T-helper 2 cell treated with Interferon-gamma antibody and Interleukin-4, amounts not matched to agents 5 μg/mL and 100 μg/mL, for 36 hours (primary cell): ENCODE results near the gene PLA2G4D.

Source experiments
- DNase-seq: peaks from one replicate; pipeline ENCODE4 v3.0.0; 2021; ENCODE audit warnings: low spot score
- H3K27ac Mint-ChIP-seq: one replicate; pipeline ENCODE4 v1.8.0; 2021; ENCODE audit warnings: mild to moderate bottlenecking, mixed read lengths
- H3K27me3 Mint-ChIP-seq: one replicate; pipeline ENCODE4 v1.8.0; 2021; ENCODE audit warnings: low read depth, mixed read lengths
- H3K36me3 Mint-ChIP-seq: one replicate; pipeline ENCODE4 v1.8.0; 2021; ENCODE audit warnings: low read depth, mixed read lengths
- H3K4me1 Mint-ChIP-seq: one replicate; pipeline ENCODE4 v1.8.0; 2021; ENCODE audit warnings: low read depth, mixed read lengths
- H3K4me3 Mint-ChIP-seq: one replicate; pipeline ENCODE4 v1.8.0; 2022; ENCODE audit warnings: mild to moderate bottlenecking, moderate library complexity, mixed read lengths
- H3K9me3 Mint-ChIP-seq: one replicate; pipeline ENCODE4 v1.8.0; 2021; ENCODE audit warnings: mixed read lengths

The PLA2G4D gene, protein sequence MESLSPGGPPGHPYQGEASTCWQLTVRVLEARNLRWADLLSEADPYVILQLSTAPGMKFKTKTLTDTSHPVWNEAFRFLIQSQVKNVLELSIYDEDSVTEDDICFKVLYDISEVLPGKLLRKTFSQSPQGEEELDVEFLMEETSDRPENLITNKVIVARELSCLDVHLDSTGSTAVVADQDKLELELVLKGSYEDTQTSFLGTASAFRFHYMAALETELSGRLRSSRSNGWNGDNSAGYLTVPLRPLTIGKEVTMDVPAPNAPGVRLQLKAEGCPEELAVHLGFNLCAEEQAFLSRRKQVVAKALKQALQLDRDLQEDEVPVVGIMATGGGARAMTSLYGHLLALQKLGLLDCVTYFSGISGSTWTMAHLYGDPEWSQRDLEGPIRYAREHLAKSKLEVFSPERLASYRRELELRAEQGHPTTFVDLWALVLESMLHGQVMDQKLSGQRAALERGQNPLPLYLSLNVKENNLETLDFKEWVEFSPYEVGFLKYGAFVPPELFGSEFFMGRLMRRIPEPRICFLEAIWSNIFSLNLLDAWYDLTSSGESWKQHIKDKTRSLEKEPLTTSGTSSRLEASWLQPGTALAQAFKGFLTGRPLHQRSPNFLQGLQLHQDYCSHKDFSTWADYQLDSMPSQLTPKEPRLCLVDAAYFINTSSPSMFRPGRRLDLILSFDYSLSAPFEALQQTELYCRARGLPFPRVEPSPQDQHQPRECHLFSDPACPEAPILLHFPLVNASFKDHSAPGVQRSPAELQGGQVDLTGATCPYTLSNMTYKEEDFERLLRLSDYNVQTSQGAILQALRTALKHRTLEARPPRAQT

DNA sequence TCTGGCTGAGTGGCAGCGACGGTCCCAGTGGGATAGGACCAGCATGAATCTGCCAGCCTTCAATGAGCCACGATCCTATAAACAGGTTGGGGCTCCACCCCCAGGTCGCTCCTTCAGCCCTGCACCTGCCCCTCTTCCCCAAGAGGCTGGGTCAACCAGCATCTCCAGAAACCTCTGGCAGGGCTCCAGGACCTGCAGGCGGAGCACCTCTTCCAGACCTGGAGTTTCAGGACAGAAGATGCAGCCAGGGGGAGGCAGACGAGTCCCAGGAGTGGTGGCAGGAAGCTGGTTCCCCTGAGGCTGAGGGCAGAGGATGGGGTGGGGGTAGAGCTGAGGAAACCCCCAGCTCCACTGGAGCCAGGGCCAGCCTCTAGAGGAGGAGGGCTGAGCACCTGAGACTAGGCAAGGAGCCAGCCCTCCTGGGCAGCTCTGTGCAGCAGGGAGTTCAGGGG, at the start of gene PLA2G4D:
PLA2G4D (minus strand) TSS at position 51 of the 452 bp plus-strand sequence. CDS start 103 bp downstream, outside the sequence.
- peaks cover 4% of the 10 kb centered on the region for H3K4me1 Mint-ChIP-seq
- DNase-seq: no peak
- H3K9me3 Mint-ChIP-seq: no peaks in the 10 kb centered on the region
- no peak within 1 kb of the TSS for H3K4me3 Mint-ChIP-seq
- H3K36me3 Mint-ChIP-seq: no peaks in the 10 kb centered on the region
- peaks cover 8% of the 10 kb centered on the region for H3K27me3 Mint-ChIP-seq
- no peak within 1 kb of the TSS for H3K27ac Mint-ChIP-seq

DNA sequence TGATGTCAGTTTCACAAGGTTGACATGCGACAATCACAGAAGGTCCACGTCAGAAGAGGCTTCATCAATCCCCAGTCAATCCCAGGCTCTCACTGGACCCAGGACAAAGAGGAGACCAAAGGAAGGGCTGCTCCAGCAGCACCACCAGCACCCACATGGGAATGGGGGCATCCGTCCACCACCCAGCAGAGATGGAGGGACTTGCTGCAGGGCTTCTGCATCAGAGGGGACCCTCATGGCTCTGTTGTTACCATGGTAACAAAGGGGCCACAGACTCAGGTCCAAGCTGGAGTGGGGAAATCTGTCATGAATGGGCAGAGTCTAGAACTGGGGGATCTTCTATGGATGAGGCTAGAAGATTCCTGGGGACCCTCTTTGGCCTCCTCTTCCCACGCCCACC, 49.0 kb upstream of the PLA2G4D start:
- no peaks in the 10 kb centered on the region for H3K9me3 Mint-ChIP-seq
- no peak overlapping the region for H3K27ac Mint-ChIP-seq
- H3K4me3 Mint-ChIP-seq: no peak overlapping the region
- H3K4me1 Mint-ChIP-seq: no peaks in the 10 kb centered on the region
- no peaks in the 10 kb centered on the region for H3K36me3 Mint-ChIP-seq
- no peak for DNase-seq
- no peaks in the 10 kb centered on the region for H3K27me3 Mint-ChIP-seq

DNA sequence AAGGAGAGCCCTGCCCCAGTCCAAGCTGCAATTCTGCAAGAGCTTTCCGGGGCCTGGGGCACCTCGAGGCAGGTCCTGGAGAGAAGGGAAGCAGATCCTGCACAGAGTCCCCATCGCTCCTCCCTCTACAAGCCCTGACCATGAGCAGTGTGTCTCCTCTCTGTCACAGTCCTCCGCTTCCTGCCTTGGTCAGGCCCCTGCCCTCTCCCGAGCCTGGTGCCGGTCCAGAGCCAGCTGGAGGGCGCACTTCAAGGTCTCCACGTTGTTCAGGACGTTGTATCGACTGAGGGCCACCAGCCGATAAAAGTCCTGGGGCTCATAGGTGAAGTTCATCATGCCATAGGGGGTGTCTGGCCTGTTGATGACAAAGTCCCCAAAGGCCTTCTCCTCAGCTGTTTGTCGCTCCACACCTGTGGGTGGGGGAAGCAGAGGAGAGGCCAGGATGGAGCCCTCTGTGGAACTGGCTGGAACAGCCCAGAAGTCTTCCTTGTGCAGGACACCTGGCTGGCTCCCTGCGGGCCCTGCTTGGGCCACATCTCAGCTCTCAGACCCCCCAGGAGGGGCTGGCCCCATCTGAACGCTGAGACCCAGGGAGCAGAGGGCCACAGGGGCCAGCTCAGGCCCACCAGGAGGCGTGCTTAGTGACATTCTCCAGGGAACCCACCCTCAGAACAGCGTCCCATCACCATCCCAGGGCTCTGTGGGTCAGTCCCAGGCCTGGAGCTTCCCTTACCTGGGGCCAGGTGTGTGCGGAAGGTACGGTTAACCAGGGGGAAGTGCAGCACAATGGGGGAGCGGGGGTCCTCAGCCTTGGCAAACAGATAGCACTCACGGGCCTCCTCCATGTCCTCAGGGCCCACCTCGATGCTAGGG, 47.7 kb upstream of the PLA2G4D start:
- no peak overlapping the region for H3K27ac Mint-ChIP-seq
- no peak for DNase-seq
- H3K27me3 Mint-ChIP-seq: no peaks in the 10 kb centered on the region
- H3K4me3 Mint-ChIP-seq: no peak overlapping the region
- H3K4me1 Mint-ChIP-seq: no peaks in the 10 kb centered on the region
- H3K36me3 Mint-ChIP-seq: no peaks in the 10 kb centered on the region
- H3K9me3 Mint-ChIP-seq: no peaks in the 10 kb centered on the region

DNA sequence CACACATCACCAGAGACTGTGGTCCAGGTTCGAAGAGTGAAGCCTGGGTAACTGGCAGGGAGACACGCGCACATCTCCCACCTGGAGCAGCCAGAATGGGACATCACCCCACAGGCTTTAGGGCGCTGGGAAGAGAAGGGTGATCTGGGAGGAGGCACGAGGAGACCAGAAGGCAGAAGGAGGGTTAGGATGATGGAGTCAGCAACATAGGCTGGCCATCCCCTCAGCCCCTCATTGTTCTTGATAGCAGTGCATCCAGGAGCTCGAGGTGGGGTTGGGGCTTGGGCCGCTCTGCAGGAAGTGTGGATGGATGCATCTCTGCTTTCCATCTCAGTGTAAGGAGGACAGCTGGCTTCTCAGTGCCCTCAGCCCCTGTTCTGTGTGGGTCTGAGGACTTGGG, 46.9 kb upstream of the PLA2G4D start:
- H3K4me1 Mint-ChIP-seq: no peaks in the 10 kb centered on the region
- no peak overlapping the region for H3K27ac Mint-ChIP-seq
- no peak for DNase-seq
- no peaks in the 10 kb centered on the region for H3K27me3 Mint-ChIP-seq
- H3K4me3 Mint-ChIP-seq: no peak overlapping the region
- H3K36me3 Mint-ChIP-seq: no peaks in the 10 kb centered on the region
- no peaks in the 10 kb centered on the region for H3K9me3 Mint-ChIP-seq

DNA sequence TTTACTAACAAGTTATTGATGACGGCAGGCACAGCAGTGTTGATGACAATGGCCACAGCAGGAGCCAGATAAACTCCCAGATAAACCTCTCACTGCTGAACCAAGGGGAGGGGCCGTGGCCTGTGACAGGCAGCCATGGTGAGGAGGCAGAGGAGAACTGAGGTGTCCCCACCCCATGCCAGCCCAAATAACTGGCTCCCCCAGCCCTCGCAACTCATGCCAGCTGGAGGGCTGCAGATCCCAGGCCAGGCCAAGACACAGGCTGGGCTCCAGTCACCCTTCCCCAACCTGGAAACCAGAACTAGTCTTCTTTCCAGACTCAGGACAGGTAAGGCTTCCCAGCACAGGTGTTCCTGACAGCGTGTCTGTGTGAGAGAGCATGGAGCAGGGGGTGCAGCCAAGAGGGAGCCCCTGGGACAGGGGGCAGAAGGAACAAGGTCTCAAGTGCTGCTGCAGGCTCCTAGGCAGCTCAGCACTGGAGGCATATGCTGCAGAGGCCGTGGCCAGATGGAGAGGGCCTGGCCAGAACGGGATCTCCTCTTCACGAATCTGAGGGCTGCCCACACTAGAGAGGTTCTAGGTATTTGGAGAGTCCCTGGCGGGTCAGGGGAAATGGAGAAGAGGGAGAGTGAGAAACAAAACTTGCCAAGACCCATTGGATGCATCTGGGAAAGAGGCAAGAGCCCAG, 46.2 kb upstream of the PLA2G4D start:
- DNase-seq: no peak
- Mint-ChIP-seq H3K4me3 (no peak overlapping the region), H3K27me3 (no peaks in the 10 kb centered on the region), H3K9me3 (no peaks in the 10 kb centered on the region), H3K4me1 (no peaks in the 10 kb centered on the region), H3K27ac (no peak overlapping the region), H3K36me3 (no peaks in the 10 kb centered on the region)

DNA sequence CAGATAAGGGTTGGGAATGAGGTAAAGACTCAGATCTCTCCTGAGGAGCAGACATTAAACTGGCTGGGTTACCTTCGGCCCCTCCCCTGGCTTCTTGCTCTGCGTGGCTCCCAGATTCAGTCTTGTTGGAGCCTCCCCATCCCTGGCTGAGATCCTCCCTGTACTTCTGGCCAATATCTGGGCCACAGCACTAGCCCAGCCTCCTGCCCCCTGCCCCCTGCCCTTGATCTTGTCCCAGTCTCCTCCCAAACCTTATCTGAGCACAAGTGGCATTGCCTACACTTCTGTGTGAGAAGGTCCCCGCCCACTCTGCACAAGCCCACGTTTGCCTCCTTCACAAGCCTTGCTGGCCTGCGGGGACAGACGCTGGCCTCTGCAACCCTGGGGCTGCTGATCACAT, 45.2 kb upstream of the PLA2G4D start:
- no peak overlapping the region for H3K4me3 Mint-ChIP-seq
- no peaks in the 10 kb centered on the region for H3K9me3 Mint-ChIP-seq
- H3K4me1 Mint-ChIP-seq: no peaks in the 10 kb centered on the region
- H3K36me3 Mint-ChIP-seq: no peaks in the 10 kb centered on the region
- DNase-seq: no peak
- no peak overlapping the region for H3K27ac Mint-ChIP-seq
- H3K27me3 Mint-ChIP-seq: no peaks in the 10 kb centered on the region

DNA sequence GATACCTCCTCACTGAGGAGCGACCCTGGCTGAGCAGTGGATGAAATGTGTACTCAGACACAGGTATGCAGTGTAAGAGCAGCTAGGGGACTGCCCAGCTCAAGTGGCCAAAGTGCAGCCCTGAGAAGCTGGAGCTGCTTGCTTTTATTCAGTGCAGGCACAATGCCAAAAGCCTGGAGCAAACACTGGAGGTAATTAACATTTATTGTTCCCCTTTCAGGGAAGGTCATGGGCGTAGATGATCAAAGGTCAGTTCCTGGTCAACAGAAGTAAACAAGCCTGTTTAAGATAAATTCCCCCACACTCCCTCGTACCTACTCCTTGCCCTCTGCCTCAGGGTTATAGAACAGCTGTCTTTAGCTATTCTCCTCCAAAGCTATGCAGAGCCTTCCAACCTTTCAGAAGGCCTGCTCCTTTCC, 44.6 kb upstream of the PLA2G4D start:
- no peak overlapping the region for H3K27ac Mint-ChIP-seq
- peaks cover under 1% of the 10 kb centered on the region for H3K27me3 Mint-ChIP-seq
- no peak for DNase-seq
- no peaks in the 10 kb centered on the region for H3K36me3 Mint-ChIP-seq
- no peaks in the 10 kb centered on the region for H3K4me1 Mint-ChIP-seq
- H3K9me3 Mint-ChIP-seq: no peaks in the 10 kb centered on the region
- no peak overlapping the region for H3K4me3 Mint-ChIP-seq

DNA sequence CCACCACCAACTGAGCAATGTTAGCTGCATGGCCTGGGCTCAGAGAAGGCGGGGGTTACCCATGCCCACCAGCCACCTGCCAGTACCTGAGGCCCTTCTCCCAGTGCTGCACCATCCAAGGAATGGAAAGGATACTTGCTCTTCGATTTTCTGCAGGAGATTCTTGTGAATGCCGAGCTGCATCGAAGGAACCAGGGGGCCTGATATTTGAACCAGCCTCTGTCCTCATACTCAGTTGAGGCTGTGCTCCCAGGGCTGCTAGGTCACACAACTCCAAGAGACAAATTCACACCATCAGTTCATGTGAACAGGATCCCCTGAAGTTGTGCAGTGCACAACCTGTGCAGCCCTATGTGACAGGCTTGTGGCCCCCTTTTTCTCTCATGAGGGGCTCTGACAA, 44.0 kb upstream of the PLA2G4D start:
- H3K4me1 Mint-ChIP-seq: no peaks in the 10 kb centered on the region
- DNase-seq: no peak
- H3K36me3 Mint-ChIP-seq: no peaks in the 10 kb centered on the region
- H3K27ac Mint-ChIP-seq: no peak overlapping the region
- no peak overlapping the region for H3K4me3 Mint-ChIP-seq
- no peaks in the 10 kb centered on the region for H3K9me3 Mint-ChIP-seq
- peaks cover 2% of the 10 kb centered on the region for H3K27me3 Mint-ChIP-seq

DNA sequence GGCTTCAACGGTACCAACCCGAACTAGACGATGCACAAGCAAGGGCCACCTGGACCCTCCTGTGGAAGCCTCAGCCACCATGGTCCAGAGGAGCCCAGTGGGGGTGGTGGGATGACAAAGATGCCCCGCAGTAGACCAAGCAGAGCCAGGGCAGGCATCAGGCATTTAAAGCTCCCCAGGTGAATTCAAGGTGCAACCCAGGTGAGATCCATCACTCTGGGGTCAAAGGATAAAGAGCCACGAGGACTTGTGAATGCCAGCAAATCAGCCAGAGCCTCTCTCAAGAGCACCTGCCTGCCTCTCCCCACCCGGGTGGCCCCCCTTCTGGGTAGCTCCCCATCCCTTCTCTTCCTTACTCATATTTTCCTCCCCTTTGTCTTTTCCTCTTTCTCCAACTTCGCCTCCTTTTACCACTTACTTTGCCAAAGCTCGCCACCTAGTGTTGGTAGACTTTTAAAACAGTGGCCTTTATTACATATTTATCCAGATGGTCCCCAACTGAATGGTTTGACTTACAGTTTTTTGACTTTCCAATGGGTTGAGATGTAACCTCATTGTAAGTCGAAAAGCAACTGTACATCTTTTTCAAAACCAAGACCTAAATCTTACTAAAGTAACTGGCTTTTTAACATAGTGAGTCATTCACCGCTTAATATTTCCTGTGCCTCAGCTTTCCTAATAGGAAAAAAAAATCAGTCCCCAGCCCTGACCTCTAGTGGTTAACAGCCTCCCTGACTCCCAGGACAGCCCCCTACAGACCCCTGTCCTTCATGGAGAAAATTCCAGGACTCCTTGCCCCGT, 43.3 kb upstream of the PLA2G4D start:
- H3K4me3 Mint-ChIP-seq: no peak overlapping the region
- no peaks in the 10 kb centered on the region for H3K4me1 Mint-ChIP-seq
- H3K36me3 Mint-ChIP-seq: no peaks in the 10 kb centered on the region
- DNase-seq: no peak
- no peak overlapping the region for H3K27ac Mint-ChIP-seq
- H3K9me3 Mint-ChIP-seq: no peaks in the 10 kb centered on the region
- peaks cover 2% of the 10 kb centered on the region for H3K27me3 Mint-ChIP-seq

DNA sequence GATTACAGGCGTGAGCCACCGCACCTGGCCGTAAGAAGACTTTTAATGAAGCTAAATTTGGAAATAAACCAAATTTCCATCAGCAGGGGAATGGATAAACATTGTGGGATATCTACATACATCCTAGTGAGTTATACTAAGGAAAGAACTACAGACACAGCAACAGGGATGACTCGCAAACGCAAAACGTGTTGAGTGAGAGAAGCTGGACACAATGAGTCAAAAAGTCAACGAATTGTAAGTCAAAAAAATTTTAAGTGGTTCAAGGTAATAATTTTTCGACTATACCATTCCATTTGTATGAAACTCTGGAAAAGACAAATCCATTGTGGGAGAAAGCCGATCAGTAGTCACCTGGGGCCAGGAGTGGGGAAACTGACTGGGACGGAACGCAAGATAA, 42.2 kb upstream of the PLA2G4D start:
- Mint-ChIP-seq H3K27ac (no peak overlapping the region), H3K4me1 (no peaks in the 10 kb centered on the region), H3K27me3 (peaks cover 2% of the 10 kb centered on the region), H3K4me3 (no peak overlapping the region), H3K9me3 (no peaks in the 10 kb centered on the region), H3K36me3 (no peaks in the 10 kb centered on the region)
- no peak for DNase-seq

DNA sequence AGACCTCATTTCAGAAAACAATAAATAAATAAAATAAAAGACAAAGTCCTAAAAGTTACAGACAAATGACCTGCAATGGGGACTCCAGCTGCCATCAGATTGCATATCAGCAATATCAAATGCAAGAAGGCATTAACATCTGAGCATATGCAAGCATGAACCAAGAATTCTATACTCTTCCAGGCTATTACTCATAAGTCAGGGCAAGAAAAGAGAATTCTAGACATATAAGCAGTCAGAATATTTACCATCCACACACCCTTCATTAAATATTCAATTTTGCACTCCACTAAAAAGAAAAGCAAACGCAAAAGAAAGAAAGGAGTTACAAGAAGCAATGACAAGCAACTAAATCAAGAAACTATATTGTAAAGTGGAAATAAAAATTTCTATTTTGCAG, 41.0 kb upstream of the PLA2G4D start:
- no peak for DNase-seq
- Mint-ChIP-seq H3K9me3 (no peaks in the 10 kb centered on the region), H3K4me3 (no peak overlapping the region), H3K36me3 (no peaks in the 10 kb centered on the region), H3K27me3 (peaks cover 8% of the 10 kb centered on the region), H3K27ac (no peak overlapping the region), H3K4me1 (no peaks in the 10 kb centered on the region)

DNA sequence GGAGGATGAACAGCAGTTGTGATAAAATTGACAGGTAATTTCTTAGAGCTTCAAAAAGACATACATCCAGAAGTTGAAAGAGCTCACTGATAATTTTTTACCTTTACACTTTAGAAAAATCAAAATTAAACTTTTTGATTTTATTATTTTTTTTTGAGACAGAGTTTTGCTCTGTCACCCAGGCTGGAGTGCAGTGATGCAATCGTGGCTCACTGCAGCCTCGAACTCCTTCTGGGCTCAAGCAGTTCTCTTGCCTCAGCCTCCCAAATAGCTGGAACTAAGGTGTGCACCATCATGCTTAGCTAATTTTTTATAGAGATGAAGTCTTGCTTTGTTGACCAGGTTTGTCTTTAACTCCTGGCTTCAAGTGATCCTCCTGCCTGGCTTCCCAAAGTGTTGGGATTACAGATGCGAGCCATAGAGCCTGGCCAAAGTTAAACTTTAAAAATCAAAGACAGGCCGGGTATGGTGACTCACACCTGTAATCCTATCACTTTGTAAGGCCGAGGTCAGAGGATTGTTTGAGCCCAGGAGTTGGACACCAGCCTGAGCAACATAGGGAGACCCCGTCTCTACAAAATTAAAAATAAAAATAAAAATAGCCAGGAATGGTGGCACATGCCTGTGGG, 40.4 kb upstream of the PLA2G4D start:
- no peaks in the 10 kb centered on the region for H3K9me3 Mint-ChIP-seq
- DNase-seq: no peak
- peaks cover 13% of the 10 kb centered on the region for H3K27me3 Mint-ChIP-seq
- no peak overlapping the region for H3K4me3 Mint-ChIP-seq
- H3K27ac Mint-ChIP-seq: no peak overlapping the region
- no peaks in the 10 kb centered on the region for H3K36me3 Mint-ChIP-seq
- H3K4me1 Mint-ChIP-seq: no peaks in the 10 kb centered on the region
